Measurements from ENCODE around the gene SUN2. TPM values are rescaled to one million over a fixed set of nuclear protein-coding genes. Genes with fewer than 3 reads are reported as not detected.

Gene SUN2
- total and polyA plus RNA-seq, 2 of the 13 experiments (the other 11 are each of a cell fraction or from before 2014, with no cell fraction given): 45.6 to 56.6 TPM

- TF ChIP-seq ZNF543 (CRISPR knock-in tag; IDR thresholded peaks at IDR 0.05) (no peak), KLF9 (CRISPR knock-in tag; IDR thresholded peaks at IDR 0.05; ENCODE audit: low read depth) (no peak), ZFP90 (CRISPR knock-in tag; IDR thresholded peaks at IDR 0.05; ENCODE audit: borderline replicate concordance) (peak; percentile 59; the same call in 1 of the 2 replicates), CAMTA2 (CRISPR knock-in tag; IDR thresholded peaks at IDR 0.05; ENCODE audit: borderline replicate concordance) (peak; percentile 32; the same call in 1 of the 2 replicates), ZBTB8A (CRISPR knock-in tag; IDR thresholded peaks at IDR 0.05; ENCODE audit: borderline replicate concordance, low read depth) (no peak), STAT6 (CRISPR knock-in tag; IDR thresholded peaks at IDR 0.05; ENCODE audit: borderline replicate concordance) (no peak), ZNF75D (CRISPR knock-in tag; IDR thresholded peaks at IDR 0.05; ENCODE audit: borderline replicate concordance) (no peak), NKX3-1 (CRISPR knock-in tag; IDR thresholded peaks at IDR 0.05) (no peak), MIER2 (CRISPR knock-in tag; IDR thresholded peaks at IDR 0.05) (0 out of 2 replicates have a peak, but pooled peaks have one; percentile 24), DNMT3B (CRISPR knock-in tag; conservative IDR thresholded peaks at IDR 0.05) (no peak), PHF8 (CRISPR knock-in tag; IDR thresholded peaks at IDR 0.05) (peak; percentile 60), ETS1 (CRISPR knock-in tag; IDR thresholded peaks at IDR 0.05) (no peak), HNRNPK (IDR thresholded peaks at IDR 0.05; ENCODE audit: low read depth, low read length, poor library complexity, severe bottlenecking) (no peak), PLRG1 (conservative IDR thresholded peaks at IDR 0.05) (no peak), FOSL2 (CRISPR knock-in tag; IDR thresholded peaks at IDR 0.05) (peak; percentile 92), ZNF512B (CRISPR knock-in tag; IDR thresholded peaks at IDR 0.05; ENCODE audit: borderline replicate concordance) (no peak), FUBP1 (CRISPR knock-in tag; IDR thresholded peaks at IDR 0.05; ENCODE audit: borderline replicate concordance) (no peak), REXO4 (CRISPR knock-in tag; IDR thresholded peaks at IDR 0.05; ENCODE audit: borderline replicate concordance) (no peak), MEF2D (CRISPR knock-in tag; IDR thresholded peaks at IDR 0.05) (no peak)
- TF ChIP-seq, protein P1, sequence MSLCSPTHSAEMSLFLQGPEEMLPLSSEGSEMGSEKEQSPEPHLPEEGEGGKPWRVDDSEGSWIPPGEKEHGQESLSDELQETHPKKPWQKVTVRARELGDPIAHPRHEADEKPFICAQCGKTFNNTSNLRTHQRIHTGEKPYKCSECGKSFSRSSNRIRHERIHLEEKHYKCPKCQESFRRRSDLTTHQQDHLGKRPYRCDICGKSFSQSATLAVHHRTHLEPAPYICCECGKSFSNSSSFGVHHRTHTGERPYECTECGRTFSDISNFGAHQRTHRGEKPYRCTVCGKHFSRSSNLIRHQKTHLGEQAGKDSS (CRISPR knock-in tag; IDR thresholded peaks at IDR 0.05; ENCODE audit: borderline replicate concordance, low read depth): peak; percentile 78
These were observed 465 bp downstream of the SUN2 start (continued) for GRCh38 chr22:38755155-38755910.

Measured in HepG2 (cell line).